HepG2 (cell line): Measurements from ENCODE around the gene NUDCD3. TPM values are rescaled to one million over a fixed set of nuclear protein-coding genes. Genes with fewer than 3 reads are reported as not detected.

Source experiments
- ATAC-seq: fragments of 200-7000 bp; cut with Tn5 transposase; 3 replicates; pipeline ENCODE4 v1.9.1; 2020; ENCODE audit warnings: mild to moderate bottlenecking, moderate library complexity
- BruUV-seq: library from RNA; stranded (reverse); fragments of 400-500 nt; replicated peaks from 2 replicates; lab custom pipeline; 2021; lab: Mats Ljungman, UMichigan
- CTCF ChIA-PET: fragments of 300-600 bp; formaldehyde crosslinking; extraction: SDS; loops from one replicate; lab custom pipeline; 2021; ENCODE audit warnings: low total read pairs, inconsistent platforms, low intra/inter-chr PET ratio; lab: Yijun Ruan, JAX
- POLR2A ChIA-PET: fragments of 350-600 bp; sonication (Branson Sonifier 250); formaldehyde crosslinking; loops from one replicate; lab custom pipeline; 2020; ENCODE audit warnings: antibody characterized with exemption, inconsistent platforms; lab: Yijun Ruan, JAX
- DNase-seq: peaks from one replicate; pipeline ENCODE4 v3.0.0-alpha.2; 2015; ENCODE audit warnings: low spot score
- FAIRE-seq: peaks from 3 replicates; lab custom pipeline; 2011; peaks lifted over from hg19 to GRCh38; lab: Jason Lieb, UNC
- H2AFZ ChIP-seq: one replicate; pipeline ENCODE4 v1.6.1; 2011; ENCODE audit warnings: low read length, inconsistent platforms
- H3K27ac ChIP-seq: fragments of 300-600 bp; 3 replicates; pipeline ENCODE4 v1.8.0; 2011; ENCODE audit warnings: mixed run types, mild to moderate bottlenecking, mixed read lengths, low read length, inconsistent platforms; ENCODE audit not compliant: insufficient read depth; ENCODE audit errors: extremely low read length
- H3K27me3 ChIP-seq, 2 experiments: fragments of 200-600 bp in 1 of 2; 2 replicates in 1 of 2; 3 replicates in 1 of 2; pipeline versions ENCODE4 v1.6.0 to v1.8.0; 2011; ENCODE audit warnings: low read length in 2 of 2, mild to moderate bottlenecking in 2 of 2, moderate library complexity in 2 of 2, inconsistent platforms in 1 of 2; ENCODE audit not compliant: insufficient read depth in 2 of 2, control insufficient read depth in 1 of 2
- H3K36me3 ChIP-seq, 2 experiments: fragments of 200-600 bp in 1 of 2; replicated peaks in 1 of 2; 2 replicates in 1 of 2; 3 replicates in 1 of 2; pipeline versions ENCODE4 v1.5.1 to v1.8.0; 2011; ENCODE audit warnings: low read length in 2 of 2, inconsistent platforms in 1 of 2; ENCODE audit not compliant: insufficient read depth in 2 of 2, control insufficient read depth in 1 of 2
- H3K4me1 ChIP-seq: 2 replicates; pipeline ENCODE4 v1.5.1; 2012; ENCODE audit warnings: low read length, inconsistent platforms; ENCODE audit not compliant: insufficient read depth
- H3K4me2 ChIP-seq: 2 replicates; pipeline ENCODE4 v1.6.0; 2011; ENCODE audit warnings: low read depth, low read length, inconsistent platforms
- H3K4me3 ChIP-seq, 3 experiments: fragments of 200-600 bp in 1 of 3; sonication (generic), shearing (Covaris generic) in 1 of 3; replicated peaks in 1 of 3; 2 replicates each; pipeline ENCODE4 v1.5.1; 2011 to 2016; ENCODE audit warnings: low read length in 3 of 3, inconsistent platforms in 2 of 3, low read depth in 2 of 3, mild to moderate bottlenecking in 2 of 3, control low read depth in 1 of 3, mixed read lengths in 1 of 3; ENCODE audit not compliant: insufficient read depth in 1 of 3
- H3K79me2 ChIP-seq: one replicate; pipeline ENCODE4 v1.6.1; 2011; ENCODE audit warnings: low read length, inconsistent platforms; ENCODE audit not compliant: insufficient read depth
- H3K9ac ChIP-seq: 2 replicates; pipeline ENCODE4 v1.6.0; 2011; ENCODE audit warnings: mild to moderate bottlenecking, low read depth, low read length, inconsistent platforms; ENCODE audit not compliant: insufficient read depth
- H3K9me3 ChIP-seq: 2 replicates; pipeline ENCODE4 v1.5.1; 2012; ENCODE audit warnings: mild to moderate bottlenecking, low read length
- H4K20me1 ChIP-seq: 2 replicates; pipeline ENCODE4 v1.6.0; 2011; ENCODE audit warnings: inconsistent platforms, mild to moderate bottlenecking, low read length, moderate library complexity; ENCODE audit not compliant: insufficient read depth
- NBN ChIP-seq: fragments of 450-650 bp; conservative IDR thresholded peaks from 2 replicates; pipeline ENCODE4 v1.6.1; 2017
- NCOA1 ChIP-seq: sonication (generic); formaldehyde crosslinking; IDR thresholded peaks from 2 replicates; pipeline ENCODE4 v1.9.0; 2021; ENCODE audit warnings: missing genetic modification reagents
- NFE2L1 ChIP-seq: sonication (generic); formaldehyde crosslinking; IDR thresholded peaks from 2 replicates; pipeline ENCODE4 v1.4.0; 2020; ENCODE audit warnings: missing genetic modification reagents, mild to moderate bottlenecking, borderline replicate concordance
- YEATS2 ChIP-seq: sonication (generic); formaldehyde crosslinking; IDR thresholded peaks from 2 replicates; pipeline ENCODE4 v1.4.0; 2020; ENCODE audit warnings: missing genetic modification reagents, borderline replicate concordance
- ZFP36L1 ChIP-seq: sonication (generic); formaldehyde crosslinking; IDR thresholded peaks from 2 replicates; pipeline ENCODE4 v1.8.0; 2022; ENCODE audit warnings: mild to moderate bottlenecking, missing genetic modification reagents, moderate library complexity
- ZNF546 ChIP-seq: sonication (generic); formaldehyde crosslinking; conservative IDR thresholded peaks from 2 replicates; pipeline ENCODE4 v1.8.1; 2023; ENCODE audit warnings: mild to moderate bottlenecking, missing genetic modification reagents
- ZNF550 ChIP-seq: sonication (generic); formaldehyde crosslinking; IDR thresholded peaks from 2 replicates; pipeline ENCODE4 v1.4.0; 2020; ENCODE audit warnings: mild to moderate bottlenecking, missing genetic modification reagents, borderline replicate concordance
- ZNF564 ChIP-seq: sonication (generic); formaldehyde crosslinking; IDR thresholded peaks from 2 replicates; pipeline ENCODE4 v1.8.1; 2023; ENCODE audit warnings: mild to moderate bottlenecking, missing genetic modification reagents
- ZNF589 ChIP-seq: sonication (generic); formaldehyde crosslinking; conservative IDR thresholded peaks from 2 replicates; pipeline ENCODE4 v1.8.0; 2022; ENCODE audit warnings: mild to moderate bottlenecking, moderate library complexity, missing genetic modification reagents
- ZNF724P ChIP-seq: sonication (generic); formaldehyde crosslinking; IDR thresholded peaks from 2 replicates; pipeline ENCODE4 v1.8.0; 2022; ENCODE audit warnings: missing genetic modification reagents, borderline replicate concordance
- ZZZ3 ChIP-seq: sonication (generic); formaldehyde crosslinking; IDR thresholded peaks from 2 replicates; pipeline ENCODE4 v1.4.0; 2020; ENCODE audit warnings: missing genetic modification reagents, mild to moderate bottlenecking, borderline replicate concordance
- WGBS: methylation state at CpG from one replicate; pipeline ENCODE4 v1.1.6; 2017; ENCODE audit warnings: low lambda C conversion rate; 5-methylcytosine and 5-hydroxymethylcytosine counted together
- in situ Hi-C: cut with HindIII; loops from 2 replicates; pipeline ENCODE4 v1.10.0; 2017; ENCODE audit warnings: low pct_unique_long_range_greater_than_20kb; ENCODE audit not compliant: extremely low pct_ligation_motif_present
- intact Hi-C: fragments of 100-400 bp; cut with micrococcal nuclease; formaldehyde crosslinking; loops from one replicate; pipeline ENCODE4 v1.10.0; 2022; ENCODE audit not compliant: unreplicated experiment
- polyA plus RNA-seq, 8 experiments: library from polyadenylated mRNA; depleted of rRNA in 3 of 8; stranded (reverse) in 7 of 8; unstranded in 1 of 8; fragments of >200 nt; fragmentation: Illumina TruSeq in 4 of 8; extraction: Trizol in 4 of 8; gene quantifications; 2 replicates each; pipeline versions ENCODE4 v1.2.1 to v1.2.3, GENCODE V29; 2011 to 2016; ENCODE audit warnings: low read depth in 4 of 8, missing spikeins in 1 of 8, mixed read lengths in 1 of 8; ENCODE audit not compliant: insufficient read depth in 1 of 8
- total RNA-seq, 5 experiments: library from RNA; depleted of rRNA; stranded (reverse); fragments of >200 nt; fragmentation: Illumina TruSeq; extraction: Trizol; gene quantifications; 2 replicates each; pipeline ENCODE4 v1.2.3, GENCODE V29; 2016; ENCODE audit warnings: low read depth in 1 of 5
- TF ChIP-seq, protein P1 (sequence below): sonication (generic); formaldehyde crosslinking; IDR thresholded peaks from 2 replicates; pipeline ENCODE4 v1.8.0; 2022; ENCODE audit warnings: missing genetic modification reagents, mild to moderate bottlenecking, inconsistent platforms, borderline replicate concordance

NUDCD3 gene
- total and polyA plus RNA-seq, 2 of the 13 experiments (the other 11 are each of a cell fraction or from before 2014, with no cell fraction given) = 20.8 to 49.9 TPM

DNA sequence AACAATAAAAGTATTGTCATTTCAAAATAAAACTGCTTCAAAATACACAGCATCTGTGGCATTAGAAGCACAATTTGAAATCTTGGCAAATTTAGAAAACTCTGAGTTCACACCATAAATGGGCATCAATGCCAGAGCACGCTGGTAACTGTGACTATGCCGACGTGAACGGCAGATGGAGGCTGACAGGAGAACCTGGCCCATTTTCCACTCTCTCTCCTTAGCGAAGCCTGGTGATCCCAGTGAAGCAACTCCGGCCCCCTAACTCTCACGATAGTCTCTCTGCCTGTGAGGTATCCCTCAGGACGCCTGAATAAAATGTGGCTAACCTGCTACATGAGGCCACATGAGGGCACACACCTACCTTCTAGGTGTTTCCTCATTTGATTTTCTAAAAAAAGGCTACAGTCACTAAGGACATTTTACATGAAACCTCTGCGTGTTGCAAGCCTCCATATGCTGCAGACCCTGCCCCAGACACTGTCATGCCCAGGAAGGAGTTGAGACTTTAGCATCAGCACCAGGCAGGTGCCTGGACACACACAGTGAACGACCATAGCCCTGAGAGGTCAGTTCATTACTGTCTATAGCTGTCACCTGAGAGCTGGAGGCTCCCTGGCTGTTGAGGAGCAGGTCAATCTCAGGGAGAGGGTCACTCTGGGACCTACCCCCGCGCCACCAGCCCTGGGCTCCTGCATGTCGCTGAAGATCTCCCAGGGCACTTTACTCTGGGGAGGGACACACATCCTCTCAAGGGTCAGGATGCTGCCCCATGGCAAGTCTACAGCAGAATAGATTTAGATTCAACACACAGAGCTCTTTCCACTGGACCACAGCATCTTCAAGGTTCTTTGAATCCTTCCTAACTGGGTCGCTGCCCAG, 102.1 kb downstream of the NUDCD3 start:
- Histone ChIP-seq H4K20me1 (no peaks in the 10 kb centered on the region), H3K9ac (no peak overlapping the region), H3K27me3 (no peaks in the 10 kb centered on the region), H2AFZ (no peak overlapping the region), H3K9me3 (no peaks in the 10 kb centered on the region), H3K36me3 (peaks cover 26 to 72% of the 10 kb centered on the region in 2 experiments), H3K4me3 (no peak overlapping the region), H3K4me2 (no peak overlapping the region), H3K79me2 (no peaks in the 10 kb centered on the region), H3K4me1 (no peaks in the 10 kb centered on the region), H3K27ac (no peak overlapping the region)
- ChIA-PET POLR2A (no interaction called here), CTCF (no interaction called here)
- FAIRE-seq = no peak
- intact Hi-C loops = no loop called here
- in situ Hi-C loops = no loop called here
- ATAC-seq = no peak
- TF ChIP-seq NFE2L1 (CRISPR knock-in tag) (no peak), ZNF589 (no peak), ZNF550 (no peak), YEATS2 (CRISPR knock-in tag) (no peak), ZZZ3 (no peak), ZNF564 (CRISPR knock-in tag) (no peak), ZFP36L1 (CRISPR knock-in tag) (no peak), NCOA1 (CRISPR knock-in tag) (no peak), ZNF546 (no peak), ZNF724P (CRISPR knock-in tag) (no peak), NBN (no peak)
- TF ChIP-seq, protein P1, sequence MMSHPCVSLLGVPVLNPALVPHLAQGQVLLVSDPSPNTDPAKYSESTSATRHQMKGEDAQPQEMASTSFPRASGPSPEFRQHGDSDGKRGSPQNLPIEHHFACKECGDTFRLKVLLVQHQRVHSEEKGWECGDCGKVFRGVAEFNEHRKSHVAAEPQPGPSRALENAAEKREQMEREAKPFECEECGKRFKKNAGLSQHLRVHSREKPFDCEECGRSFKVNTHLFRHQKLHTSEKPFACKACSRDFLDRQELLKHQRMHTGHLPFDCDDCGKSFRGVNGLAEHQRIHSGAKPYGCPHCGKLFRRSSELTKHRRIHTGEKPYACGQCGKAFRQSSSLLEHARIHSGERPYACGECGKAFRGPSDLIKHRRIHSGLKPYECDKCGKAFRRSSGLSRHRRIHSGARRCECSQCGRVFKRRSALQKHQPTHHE (CRISPR knock-in tag) = no peak
- WGBS = 95% methylated on average over 10 of the region's 14 CpGs
- no TSS peak for BruUV-seq
- DNase-seq = no peak
